ENCODE data around the gene KCNJ14.

- TF ChIP-seq POLR2AphosphoS5 (IDR thresholded peaks at IDR 0.05) (no peak), CTCF (IDR thresholded peaks at IDR 0.05) (no peak), EP300 (IDR thresholded peaks at IDR 0.05) (no peak), POLR2A (IDR thresholded peaks at IDR 0.05) (no peak)
These were observed 29.7 kb downstream of the KCNJ14 start for GRCh38 chr19:48484931-48485612.

All from gastroesophageal sphincter (tissue), 3 donors.